A673 (cell line): ENCODE results near the gene SEC22A.

Experiments used
- CTCF ChIP-seq: fragments of 300-800, 200-600 bp; sonication (generic); conservative IDR thresholded peaks from 2 replicates; pipeline ENCODE4 v1.5.1; 2017; ENCODE audit warnings: low read depth, mild to moderate bottlenecking, antibody characterized with exemption, low read length, moderate library complexity, mixed read lengths
- EZH2 ChIP-seq: fragments of 200-600 bp; sonication (generic); IDR thresholded peaks from 2 replicates; pipeline ENCODE4 v1.6.1; 2017; ENCODE audit warnings: borderline replicate concordance, low read depth, mild to moderate bottlenecking, mixed read lengths, antibody characterized with exemption, low read length; ENCODE audit not compliant: poor library complexity, severe bottlenecking

- TF ChIP-seq CTCF (no peak), EZH2 (no peak)
Observed at GRCh38 chr3:123312331-123313265, 110.9 kb downstream of the SEC22A start.
